Stimulated activated CD4-positive, alpha-beta T cell treated with anti-CD3 and anti-CD28 coated beads, Interleukin-2, amount 100 ng/mL, for 24 hours (primary cell): ENCODE data around the gene HERC4.

ENCODE experiments used
- DNase-seq, 2 donors: peaks; one replicate each; pipeline ENCODE4 v3.0.0-alpha.2; 2020

HERC4 gene

GRCh38 chr10:67875340-67876238 lies 199.5 kb downstream of the HERC4 start:
- DNase-seq = no peak
